NCI-H146 (cell line): ENCODE data around the gene LZTR1.

ENCODE experiments used
- DNase-seq: peaks from one replicate; lab custom pipeline; 2025; lab: John Stamatoyannopoulos, UW

Gene LZTR1

DNA sequence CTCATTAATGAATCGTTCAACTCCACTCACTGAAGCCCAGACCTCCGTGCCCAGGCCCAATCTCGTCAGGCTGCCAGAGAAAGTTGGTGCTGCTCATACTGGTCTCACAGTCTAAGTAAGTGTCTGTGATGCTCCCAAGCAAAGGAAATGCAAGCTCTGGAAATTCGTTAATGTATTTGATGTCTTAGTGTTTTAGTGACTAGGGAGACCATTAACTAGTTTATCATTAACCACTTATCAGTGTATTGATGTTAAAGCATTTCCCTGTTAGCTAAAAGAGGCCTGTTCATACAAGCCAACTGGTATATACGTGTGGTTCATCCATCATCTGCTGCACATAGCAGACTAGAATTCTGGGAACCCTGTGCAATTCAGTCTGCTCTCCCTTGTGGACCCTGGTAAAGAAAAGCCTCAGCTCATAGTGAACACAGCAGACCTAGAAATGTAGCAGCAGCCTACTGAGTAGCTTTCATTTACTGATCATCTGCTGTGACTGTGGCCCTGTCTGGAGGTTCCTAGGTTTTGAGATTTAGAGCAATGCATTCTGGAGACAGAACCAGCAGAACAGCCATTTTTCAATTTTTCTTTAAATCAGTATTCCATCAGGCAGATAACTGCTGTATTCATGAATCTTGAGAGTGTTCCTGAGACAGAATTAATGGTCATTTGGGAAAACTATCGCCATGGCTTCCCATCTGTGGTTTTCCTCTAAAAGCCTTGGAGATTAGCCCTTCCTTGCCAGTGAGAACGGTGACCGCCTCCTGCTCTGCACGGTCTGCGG is 30.8 kb upstream of the LZTR1 start:
- DNase-seq, result no peak

DNA sequence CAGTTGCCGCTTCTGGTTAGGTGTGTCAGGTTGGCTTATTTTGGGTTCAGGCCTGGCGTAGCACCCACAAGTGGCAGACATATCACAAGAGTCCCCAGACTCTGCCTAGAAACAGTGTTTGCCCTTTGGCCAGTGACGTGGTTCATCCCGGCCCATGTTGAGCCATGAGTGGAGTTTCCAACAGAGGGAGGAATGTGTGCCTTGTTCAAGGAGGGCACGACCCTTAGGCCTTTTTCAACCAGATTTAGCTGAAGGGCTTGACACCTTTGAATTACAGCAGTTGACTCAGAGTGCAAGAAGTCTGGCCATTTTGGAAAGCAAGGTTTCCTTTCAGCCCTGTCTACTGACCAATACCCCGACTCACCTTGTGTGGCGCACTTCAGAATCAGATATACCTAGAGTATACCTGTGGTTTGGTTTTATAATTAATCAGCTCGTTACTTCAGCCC is 30.1 kb upstream of the LZTR1 start:
- DNase-seq, result no peak

DNA sequence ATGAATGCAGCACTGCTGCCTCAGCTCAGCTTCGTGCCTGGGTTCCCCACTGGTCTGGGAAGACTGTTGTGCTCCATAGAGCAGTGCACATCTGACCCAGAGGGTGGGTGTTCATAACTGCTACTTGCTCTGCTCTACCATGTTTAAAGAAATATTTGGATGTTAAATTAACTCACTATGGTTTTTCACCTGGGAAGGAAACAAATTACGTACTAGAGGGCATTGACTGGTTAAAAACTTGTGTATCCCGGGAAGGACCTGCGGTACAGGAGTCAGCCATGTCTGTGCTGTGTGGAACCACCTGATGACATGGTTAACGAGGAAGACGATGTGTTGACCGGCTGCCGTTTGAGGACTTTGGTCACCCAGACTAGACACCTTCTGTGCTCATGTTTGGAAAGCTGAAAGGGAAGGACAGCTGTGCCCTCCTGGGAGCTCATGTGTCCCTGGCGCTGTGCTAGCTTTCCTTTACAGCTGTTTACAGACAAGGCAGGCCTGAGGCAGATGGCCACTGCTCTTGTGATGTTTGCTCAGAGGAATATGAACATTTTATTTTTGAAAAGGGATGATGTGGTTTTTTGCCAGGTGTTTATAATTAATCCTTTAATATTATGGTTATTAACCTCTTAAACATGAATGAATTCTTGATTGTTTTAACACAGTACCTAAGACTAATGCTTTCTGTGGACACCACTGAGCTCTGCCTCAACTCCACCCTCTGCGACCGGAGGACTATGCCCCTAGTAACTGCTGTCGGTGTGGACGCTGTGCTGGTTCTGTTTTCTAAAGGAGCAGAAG is 29.4 kb upstream of the LZTR1 start:
- peak; percentile 64 for DNase-seq

DNA sequence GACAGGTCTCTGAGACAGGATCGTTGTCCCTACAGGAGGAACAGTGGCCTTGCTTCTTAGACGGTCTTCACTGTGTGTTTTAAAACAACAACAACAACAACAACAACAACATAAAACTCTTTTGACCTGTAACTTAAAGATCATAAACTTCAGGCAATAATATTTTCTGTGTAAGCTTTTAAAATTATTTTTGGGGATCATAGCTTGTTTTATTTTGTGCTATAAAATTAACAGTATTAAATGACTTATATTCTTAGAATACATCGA is 28.8 kb upstream of the LZTR1 start:
- DNase-seq, result no peak

DNA sequence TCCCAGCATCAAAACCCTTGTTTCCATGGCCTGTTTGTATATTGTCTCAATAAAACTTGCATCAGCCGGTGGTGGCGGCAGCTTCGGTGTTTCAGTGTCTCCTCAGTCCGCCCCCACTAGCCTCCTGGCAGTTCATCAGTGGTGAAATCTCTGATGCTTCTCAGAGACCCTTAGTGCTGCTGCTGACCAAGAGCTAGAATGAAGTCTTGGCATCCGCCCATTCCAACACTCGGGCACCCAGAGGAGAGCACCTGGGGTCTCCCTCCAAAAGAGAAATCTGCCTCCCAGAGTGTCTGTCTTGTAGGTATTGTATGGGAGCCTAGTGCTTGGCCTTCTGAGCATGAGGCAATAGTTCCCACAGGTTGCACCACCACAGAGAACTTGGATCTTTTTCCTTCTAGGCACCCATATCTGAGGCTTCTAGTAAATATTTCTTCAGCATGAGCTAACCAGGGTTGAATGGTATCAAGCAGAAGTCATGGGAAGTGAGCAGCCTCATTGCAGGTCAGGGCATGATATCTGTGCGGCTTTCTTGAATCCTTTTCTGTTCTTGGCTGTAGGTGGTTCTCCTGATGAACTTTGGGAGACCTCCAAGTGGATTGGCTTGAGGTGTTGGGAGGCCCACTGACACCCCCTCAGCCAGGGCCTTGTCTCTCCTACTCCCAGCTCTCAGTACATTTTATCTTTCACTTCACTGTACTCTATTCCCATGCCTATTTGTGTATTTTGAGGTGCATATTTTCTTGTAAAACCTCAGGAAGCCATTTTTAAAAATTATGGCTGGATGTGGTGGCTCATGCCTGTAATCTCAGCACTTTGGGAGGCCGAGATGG is 28.2 kb upstream of the LZTR1 start:
- DNase-seq, result no peak

DNA sequence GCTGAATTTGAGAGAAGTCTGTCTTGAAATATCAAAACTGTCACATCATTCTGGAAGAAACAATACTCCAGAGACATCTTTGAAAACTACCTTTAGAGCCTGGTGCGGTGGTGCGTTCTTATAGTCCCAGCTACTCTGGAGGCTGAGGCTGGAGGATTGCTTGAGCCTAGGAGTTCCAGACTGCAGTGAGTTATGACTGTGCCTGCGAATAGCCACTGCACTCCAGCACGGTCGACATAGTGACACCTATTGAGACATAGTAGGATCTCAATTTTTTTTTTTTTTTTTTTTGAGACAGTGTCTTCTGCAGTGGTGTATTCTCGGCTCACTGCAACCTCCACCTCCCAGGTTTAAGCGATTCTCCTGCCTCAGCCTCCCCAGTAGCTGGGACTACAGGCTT is 26.5 kb upstream of the LZTR1 start:
- DNase-seq, result no peak

DNA sequence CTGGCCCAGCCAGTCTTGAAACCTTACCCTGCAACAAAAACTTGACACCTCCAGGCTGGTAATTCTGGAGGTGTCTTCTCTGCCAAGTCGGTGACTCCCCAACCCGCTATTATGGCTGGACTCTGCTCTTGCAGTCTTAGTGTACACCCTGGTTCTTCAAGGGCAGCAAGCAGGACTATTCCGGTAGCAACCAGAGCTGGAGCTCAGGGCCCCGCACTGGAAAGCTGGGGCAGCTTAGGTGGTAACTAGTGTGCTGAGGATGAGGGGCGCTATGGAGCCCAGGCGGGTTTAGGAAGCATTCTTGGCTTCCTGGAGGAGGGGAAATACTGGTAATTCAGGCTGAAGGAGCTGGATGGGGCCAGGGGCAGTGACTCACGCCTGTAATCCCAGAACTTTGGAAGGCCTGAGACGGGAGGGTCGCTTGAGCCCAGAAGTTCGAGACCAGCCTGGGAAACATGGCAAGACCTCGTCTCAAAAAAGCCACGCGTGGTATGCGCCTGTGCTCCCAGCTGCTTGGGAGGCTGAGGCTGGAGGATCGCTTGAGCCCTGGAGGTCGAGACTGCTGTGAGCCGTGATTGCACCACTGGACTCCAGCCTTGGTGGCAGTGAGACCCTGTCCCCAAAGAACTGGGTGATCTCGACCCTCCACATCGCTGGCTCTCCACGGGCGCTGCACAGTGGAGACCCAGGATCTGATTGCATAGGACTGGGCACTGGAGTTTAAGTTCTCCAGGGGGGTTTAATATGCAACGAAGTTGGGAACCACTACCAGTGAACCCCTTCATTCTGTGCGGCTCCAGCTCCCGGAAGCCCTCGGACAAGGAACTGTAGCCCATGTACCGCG is 25.6 kb upstream of the LZTR1 start:
- DNase-seq, result no peak

DNA sequence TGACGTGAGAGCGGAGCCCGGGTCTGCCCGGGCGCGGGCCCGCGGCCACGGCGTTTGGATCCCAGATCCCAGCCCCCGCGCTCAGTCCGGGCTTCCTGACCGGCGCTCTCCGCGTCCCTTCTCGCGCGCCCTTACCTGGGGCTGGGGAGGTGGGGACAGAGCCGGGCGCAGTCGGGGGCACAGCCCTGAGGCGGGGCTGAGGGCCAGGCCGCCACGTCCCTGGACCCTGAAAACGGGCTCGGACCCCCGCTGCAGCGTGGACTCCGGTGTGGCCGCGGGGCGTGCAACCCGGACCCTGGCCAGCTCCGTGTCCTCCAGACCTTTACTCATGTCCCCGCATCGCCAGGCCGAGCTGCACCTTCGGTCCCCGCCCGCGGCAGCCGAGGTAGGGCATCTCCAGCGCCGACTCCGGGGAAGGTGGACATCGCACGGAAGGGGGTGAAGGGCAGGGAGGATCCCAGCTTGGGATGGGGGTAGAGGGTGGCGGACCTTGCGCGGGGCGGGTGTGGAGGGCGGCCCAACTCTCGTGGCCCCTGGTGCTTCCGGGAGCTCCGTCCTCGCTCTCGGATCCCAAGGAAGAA is 24.9 kb upstream of the LZTR1 start:
- no peak for DNase-seq

DNA sequence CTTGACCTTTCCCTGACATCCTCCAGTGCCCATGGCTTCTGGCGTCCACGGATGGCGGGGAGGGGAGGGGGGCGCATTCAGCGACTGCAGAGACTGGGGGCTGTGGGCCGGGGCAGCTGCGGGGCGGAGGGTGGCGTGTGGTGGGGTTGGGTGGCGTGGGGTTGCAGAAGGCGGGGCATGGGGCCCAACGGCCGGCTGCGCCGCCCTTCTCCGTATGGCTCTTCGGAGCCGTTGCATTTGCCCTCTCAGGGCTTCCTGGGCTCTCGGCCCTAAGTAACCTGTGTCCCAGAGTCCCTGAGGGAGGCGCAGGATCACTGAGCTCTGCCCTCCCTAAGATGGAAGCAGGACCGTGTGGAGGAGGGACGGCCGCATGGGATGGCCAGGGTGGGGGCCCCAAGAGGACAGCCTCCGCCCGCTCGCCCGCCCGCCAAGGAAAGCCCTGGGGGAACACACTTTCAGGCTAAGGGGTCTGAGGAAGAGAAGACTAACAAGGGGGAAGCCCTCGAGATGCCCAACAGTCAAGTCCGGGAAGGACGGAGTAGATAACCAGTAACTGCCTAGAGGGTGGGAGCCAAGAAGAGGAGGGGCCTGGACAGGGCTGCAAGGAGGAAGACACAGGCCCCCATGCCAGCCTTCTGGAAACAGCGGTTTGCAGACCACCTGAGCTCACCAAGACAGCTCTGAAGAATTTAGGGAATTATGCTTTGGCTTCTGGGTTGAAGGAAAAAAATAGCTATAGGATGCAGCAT is 24.2 kb upstream of the LZTR1 start:
- no peak for DNase-seq

DNA sequence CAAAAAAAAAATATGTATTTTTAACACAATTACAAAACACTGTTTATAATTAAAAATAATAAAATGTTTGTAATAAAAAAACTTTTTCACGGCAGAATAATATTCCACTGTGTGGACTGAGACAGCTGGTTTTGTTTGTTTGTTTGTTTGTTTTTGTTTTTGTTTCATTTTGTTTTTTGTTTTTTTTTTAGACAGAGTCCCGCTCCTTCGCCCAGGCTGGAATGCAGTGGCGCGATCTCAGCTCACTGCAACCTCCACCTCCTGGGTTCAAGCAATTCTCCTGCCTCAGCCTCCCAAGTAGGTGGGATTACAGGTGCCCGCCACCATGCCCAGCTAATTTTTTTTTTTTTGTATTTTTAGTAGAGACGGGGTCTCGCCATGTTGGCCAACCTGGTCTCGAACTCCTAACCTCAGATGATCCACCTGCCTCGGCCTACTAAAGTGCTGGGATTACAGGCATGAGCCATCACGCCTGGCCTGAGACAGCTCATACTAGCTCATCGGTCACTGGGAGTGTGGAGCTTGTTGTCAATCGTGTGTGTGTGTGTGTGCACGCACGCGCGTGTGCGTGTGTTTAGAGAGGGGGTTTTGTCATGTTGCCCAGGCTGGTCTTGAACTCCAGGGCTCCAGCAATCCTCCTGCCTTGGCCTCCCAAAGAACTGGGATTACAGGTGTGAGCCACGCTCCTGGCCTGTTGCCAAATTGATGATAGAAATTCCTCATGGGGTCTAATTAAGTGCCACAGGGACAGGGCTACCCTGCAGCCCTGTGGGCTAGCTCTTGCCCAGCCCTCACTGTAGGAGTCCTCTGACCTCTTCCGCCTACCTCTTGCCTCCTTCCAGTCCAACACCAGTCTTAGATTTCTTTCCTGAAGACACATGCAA is 22.3 kb upstream of the LZTR1 start:
- DNase-seq, result peak; percentile 5

DNA sequence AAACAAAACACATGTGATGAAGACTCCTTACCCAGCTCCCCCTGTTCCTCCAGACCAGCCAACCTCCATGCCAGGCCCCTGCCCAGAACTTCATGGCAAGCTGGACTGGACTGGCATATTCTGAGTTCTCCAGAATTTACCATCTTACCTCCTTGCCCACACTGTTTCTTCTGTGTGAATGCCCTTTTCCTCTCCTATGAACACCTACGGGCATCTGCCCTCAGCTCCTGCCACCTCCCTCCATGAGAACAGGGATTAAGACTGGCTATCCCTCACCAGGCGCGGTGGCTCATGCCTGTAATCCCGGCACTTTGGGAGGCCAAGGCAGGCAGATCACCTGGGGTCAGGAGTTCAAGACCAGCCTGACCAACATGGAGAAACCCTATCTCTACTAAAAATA is 21.5 kb upstream of the LZTR1 start:
- DNase-seq, result no peak

DNA sequence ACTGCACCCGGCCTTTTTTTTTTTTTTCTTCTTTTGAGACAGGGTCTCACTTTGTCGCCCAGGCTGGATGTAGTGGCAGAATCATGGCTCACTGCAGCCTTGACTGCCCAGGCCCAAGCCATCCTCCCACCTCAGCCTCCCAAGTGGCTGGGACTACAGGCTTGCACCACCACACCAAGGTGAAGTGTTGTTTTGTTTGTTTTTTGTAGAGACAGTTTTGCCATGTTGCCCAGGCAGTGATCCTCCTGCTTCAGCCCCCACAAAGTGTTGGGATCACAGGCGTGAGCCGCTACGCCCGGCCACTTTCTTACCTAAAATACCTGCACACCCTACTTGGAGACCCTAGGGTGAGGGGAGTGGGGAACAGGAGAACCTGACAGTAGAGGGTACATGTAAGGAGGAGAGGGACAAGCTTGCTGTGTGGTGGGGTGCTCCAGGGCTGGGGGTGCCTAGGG is 19.6 kb upstream of the LZTR1 start:
- DNase-seq, result no peak

DNA sequence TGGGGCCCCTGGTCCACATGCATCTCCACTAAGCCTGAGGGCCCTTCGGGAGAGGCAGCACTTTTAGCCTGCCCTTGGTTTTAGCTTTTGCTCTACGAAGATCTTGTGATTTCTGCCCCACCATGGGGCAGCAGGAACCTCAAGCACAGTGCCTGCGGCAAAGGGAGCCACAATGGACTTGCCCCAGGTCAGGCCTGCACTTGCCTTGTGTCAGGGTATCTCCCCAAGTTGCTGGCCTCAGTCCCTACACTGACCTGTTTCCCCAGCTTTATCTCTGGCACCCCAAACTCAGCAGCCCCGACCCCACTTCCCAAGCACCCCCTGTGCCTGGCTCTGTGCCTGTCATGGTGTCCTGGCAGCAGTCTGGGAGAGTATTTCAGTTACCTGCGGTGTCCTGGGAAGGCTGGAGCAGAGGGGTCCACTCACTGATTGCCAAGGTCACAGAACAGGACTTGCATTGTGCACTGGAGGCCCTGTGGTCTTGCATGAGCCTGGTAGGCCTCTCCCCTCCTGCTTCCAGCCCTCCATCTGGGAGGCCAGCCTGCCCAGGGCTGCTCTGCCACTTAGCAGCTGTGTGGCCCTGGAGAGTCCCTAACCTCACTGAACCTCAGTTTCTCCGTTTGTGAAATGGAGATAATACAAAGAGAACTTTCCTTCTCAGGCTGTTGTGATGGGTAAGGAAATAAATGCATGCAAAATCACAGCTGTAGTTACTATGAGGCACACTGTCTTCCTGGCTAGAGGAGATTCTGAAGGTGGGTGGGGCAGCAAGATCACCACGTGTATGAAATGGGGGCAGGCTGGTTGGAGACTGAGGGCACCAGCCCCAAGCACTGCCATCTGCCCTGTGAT is 18.7 kb upstream of the LZTR1 start:
- DNase-seq, result no peak

DNA sequence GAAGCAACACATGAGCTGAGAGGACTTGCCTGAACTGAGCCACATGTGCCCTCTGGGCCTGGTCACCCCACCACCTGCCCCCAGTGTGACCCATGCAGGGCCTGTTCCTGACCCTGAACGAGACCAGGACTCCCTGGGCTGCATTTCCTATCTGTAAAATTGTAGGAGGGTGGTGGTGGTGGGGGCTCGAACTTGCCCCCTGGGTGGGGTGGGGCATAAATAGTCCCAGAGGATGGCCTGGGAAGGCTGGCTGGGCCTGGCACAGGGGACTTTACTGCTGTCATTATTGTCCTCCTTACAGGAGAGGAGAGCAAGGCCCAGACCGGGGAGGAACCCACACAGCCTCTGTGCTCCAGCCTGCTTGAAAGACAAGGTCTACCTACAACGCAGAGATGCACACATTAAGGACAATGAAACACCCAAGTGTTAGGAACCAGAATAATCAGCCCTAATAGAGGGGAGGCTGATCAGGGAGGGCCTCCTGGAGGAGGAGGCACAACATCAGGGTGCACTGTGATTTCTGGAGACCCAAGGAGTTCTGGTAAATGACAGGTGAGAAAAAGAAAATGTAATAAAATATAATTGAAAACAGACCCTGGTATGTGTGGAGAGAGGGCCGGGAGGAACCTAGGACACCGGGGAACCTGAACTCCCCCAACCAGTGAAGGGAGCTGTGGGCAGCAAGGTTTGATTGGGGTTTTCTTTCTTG is 17.9 kb upstream of the LZTR1 start:
- DNase-seq, result no peak

DNA sequence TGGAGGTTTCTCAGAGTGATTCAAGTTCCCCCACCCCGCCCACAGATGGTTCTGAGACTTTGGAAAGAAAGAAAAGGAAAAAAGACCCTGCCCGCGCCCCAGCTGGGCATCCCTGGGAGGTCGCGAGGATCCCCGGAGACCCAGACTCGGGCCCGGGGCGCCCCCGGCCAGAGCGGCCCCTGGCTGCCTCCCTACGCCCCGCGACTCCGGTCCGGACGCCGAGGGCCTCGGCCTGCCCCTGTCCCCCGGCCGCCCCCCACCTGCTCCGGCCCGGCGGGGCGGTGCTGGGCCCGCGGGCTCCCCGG is 17.3 kb upstream of the LZTR1 start:
- DNase-seq, result peak; percentile 2

DNA sequence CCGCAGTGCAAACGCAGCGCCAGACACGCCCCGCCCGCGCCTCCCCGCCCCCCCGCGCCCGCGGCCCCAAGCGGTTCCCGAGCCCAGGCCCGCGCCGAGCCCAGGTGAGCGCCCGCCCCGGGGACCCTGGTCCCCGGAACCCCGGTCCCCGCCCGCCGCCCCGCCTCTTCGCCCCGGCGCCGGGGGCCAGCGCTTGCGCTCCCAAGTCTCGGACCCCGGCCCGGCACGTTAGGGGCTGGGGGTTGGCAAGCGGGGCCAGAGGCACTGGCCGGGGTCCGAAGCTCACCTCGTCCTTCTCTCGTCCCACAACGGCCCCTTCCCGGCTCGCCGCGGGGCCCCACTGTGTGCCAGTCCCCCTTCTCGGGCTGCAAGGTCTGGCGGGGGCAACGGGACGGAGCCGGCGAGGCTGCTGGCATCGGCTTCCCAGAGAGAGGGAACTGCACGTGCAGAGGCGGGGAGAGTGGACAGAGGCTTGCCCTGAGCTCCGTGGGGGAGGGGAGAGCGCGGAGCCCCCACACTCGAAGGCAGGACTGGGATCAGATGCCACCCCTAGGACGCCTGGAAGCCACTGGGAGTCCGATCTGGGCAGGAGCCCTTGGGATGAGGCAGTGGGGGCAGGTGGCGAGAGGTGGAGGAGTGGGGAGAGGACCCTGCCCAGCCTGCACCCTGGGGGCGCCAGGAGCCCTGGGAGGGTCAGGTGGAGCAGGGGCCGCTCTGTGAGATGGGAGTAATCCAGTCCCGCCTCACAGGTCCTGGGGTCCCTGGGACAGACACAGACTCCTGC is 16.8 kb upstream of the LZTR1 start:
- no peak for DNase-seq
